Measurements from ENCODE around the gene BPGM. TPM values are rescaled to one million over a fixed set of nuclear protein-coding genes. Genes with fewer than 3 reads are reported as not detected.

The BPGM gene
- total RNA-seq, 1 donor from 2014 or later: 14.8 TPM

DNA sequence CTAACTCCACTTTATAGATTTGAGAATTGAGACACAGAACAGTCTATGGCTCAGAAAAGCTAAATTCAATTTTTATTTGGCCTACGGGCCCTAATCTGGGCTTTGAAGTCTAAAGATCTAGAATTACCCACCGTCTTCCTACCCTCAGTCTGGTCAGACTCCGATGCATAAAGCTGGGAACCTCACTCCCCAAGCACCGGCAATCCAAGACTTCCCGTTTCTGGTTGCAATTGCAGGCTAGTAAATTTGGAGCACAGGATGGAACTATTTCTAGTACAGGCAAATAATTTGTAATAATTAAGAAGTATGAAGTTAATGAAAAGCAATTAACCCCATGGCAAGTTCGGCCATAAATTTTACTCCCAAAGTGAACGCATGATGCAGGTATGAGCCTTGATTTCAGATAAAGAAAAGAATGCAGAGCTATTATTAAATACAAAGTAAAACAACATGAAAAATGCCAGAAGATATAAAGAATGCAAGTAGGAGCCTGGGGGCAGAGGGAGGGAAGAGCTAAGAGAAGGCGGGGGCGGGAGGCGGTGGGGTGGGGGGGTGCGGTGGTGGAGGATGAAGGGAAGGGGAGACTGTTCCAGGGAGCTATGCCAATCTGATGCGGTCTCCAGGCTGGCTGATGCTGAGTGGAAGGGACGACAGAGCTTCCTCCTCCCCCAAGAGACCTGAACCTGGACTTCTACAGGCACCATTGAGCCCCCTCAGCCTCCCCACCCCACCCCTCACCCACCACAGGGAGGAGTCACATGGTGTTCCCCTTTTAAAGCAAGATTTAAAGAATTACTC, 45.1 kb downstream of the BPGM start:
- intact Hi-C loops (cut with DNase I): no loop called here
- Histone ChIP-seq H3K27ac (peak overlapping the region; percentile 51), H3K4me3 (no peak overlapping the region), H3K9me3 (no peaks in the 10 kb centered on the region), H3K36me3 (no peaks in the 10 kb centered on the region), H3K27me3 (no peaks in the 10 kb centered on the region), H3K4me1 (peaks cover 17% of the 10 kb centered on the region)
- TF ChIP-seq, protein P1, sequence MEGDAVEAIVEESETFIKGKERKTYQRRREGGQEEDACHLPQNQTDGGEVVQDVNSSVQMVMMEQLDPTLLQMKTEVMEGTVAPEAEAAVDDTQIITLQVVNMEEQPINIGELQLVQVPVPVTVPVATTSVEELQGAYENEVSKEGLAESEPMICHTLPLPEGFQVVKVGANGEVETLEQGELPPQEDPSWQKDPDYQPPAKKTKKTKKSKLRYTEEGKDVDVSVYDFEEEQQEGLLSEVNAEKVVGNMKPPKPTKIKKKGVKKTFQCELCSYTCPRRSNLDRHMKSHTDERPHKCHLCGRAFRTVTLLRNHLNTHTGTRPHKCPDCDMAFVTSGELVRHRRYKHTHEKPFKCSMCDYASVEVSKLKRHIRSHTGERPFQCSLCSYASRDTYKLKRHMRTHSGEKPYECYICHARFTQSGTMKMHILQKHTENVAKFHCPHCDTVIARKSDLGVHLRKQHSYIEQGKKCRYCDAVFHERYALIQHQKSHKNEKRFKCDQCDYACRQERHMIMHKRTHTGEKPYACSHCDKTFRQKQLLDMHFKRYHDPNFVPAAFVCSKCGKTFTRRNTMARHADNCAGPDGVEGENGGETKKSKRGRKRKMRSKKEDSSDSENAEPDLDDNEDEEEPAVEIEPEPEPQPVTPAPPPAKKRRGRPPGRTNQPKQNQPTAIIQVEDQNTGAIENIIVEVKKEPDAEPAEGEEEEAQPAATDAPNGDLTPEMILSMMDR (IDR thresholded peaks at IDR 0.05): no peak
- DNase-seq (no peak), ATAC-seq (peak; percentile 14)

DNA sequence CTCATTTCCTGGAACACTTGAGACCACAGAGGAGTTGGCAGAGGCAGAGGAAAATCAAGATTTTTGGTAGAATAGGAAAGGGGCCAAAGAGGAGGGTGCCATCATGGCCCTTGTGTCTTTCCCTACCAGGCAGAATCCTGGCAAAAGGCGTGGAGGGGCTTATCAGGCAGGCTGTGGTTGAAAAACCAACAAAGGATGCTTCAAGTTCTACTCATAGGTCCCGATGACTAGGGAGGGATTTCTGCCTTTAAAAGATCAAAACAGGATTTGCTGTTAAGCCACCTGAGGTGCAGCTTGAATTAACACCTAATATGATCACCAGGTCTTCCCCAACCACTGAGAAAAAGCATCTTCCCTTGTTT, 45.7 kb downstream of the BPGM start:
- Histone ChIP-seq H3K36me3 (no peaks in the 10 kb centered on the region), H3K27me3 (no peaks in the 10 kb centered on the region), H3K4me1 (peaks cover 17% of the 10 kb centered on the region), H3K4me3 (no peak overlapping the region), H3K9me3 (no peaks in the 10 kb centered on the region), H3K27ac (no peak overlapping the region)
- intact Hi-C loops (cut with DNase I): no loop called here
- ATAC-seq: no peak
- no peak for DNase-seq
- TF ChIP-seq, protein P1 (IDR thresholded peaks at IDR 0.05): no peak

DNA sequence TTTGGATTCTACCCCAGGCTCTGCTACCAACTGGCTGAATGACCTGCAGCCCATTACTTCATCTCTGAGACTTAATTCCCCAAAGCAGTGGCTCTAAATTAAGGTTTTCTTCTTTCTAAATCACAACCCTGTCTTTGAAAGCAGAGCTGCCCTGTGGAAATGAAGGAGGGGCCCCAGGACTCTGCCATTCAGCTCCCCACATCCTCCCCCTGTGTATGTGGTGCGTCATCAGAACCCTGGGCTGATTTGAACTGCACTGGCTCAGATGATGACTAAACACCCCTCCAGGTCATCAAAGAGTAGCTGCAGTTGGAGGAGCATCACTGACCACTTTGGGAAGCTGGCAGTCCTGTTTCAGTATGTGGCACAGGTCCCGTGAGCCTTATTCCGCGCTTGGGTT, 46.6 kb downstream of the BPGM start:
- peaks cover 17% of the 10 kb centered on the region for H3K4me1 ChIP-seq
- DNase-seq (no peak), ATAC-seq (no peak)
- intact Hi-C loops (cut with DNase I): no loop called here
- H3K4me3 ChIP-seq: no peak overlapping the region
- TF ChIP-seq, protein P1 (IDR thresholded peaks at IDR 0.05): no peak
- no peak overlapping the region for H3K27ac ChIP-seq
- no peaks in the 10 kb centered on the region for H3K27me3 ChIP-seq
- no peaks in the 10 kb centered on the region for H3K36me3 ChIP-seq
- no peaks in the 10 kb centered on the region for H3K9me3 ChIP-seq

DNA sequence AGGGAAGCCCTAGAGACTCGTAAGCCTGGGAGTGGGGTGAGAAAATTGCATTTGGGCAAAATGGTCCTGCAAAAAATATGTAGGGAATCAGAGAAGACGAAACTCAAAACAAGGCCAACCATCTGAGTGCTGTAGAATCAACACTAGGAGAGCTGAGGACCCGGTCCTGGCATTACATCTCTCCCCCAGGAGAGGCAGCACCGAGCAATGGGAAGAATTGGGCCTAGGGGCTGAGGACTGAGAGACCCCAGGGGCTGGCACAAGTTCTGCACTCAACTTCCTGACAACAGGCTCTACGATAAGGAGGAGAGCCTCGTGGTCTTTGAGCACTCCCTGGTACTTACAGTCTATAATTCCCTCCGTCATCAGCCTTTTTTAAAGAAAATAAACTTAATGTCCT, 47.6 kb downstream of the BPGM start:
- H3K9me3 ChIP-seq: no peaks in the 10 kb centered on the region
- no peaks in the 10 kb centered on the region for H3K27me3 ChIP-seq
- intact Hi-C loops (cut with DNase I): no loop called here
- DNase-seq (no peak), ATAC-seq (no peak)
- peaks cover 17% of the 10 kb centered on the region for H3K4me1 ChIP-seq
- TF ChIP-seq, protein P1 (IDR thresholded peaks at IDR 0.05): peak; percentile 24
- H3K27ac ChIP-seq: no peak overlapping the region
- H3K4me3 ChIP-seq: no peak overlapping the region
- no peaks in the 10 kb centered on the region for H3K36me3 ChIP-seq

DNA sequence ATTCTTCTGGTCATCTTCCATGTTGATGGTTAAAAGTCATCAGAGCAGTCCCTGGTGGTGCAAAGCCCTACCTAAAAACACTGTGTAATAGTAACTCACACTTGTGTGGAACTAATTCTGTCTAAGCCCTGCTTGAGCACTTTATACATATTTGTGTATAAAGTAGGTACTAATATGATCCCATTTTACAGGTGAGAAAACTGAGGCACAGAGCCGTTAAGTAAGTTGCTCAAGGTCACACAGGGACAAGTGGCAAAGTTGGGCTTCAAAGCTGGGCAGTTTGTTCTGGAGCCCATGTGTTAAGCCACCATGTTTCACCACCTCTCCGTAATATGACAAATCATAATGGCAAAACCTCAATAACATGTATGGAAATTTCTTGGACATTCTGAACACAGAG, 48.1 kb downstream of the BPGM start:
- H3K27me3 ChIP-seq: no peaks in the 10 kb centered on the region
- no peak for ATAC-seq
- TF ChIP-seq, protein P1 (IDR thresholded peaks at IDR 0.05): no peak
- no peaks in the 10 kb centered on the region for H3K9me3 ChIP-seq
- H3K27ac ChIP-seq: no peak overlapping the region
- H3K36me3 ChIP-seq: no peaks in the 10 kb centered on the region
- intact Hi-C loops (cut with DNase I): no loop called here
- peaks cover 17% of the 10 kb centered on the region for H3K4me1 ChIP-seq
- DNase-seq: no peak
- H3K4me3 ChIP-seq: no peak overlapping the region

Measured in upper lobe of right lung (tissue), 1 donor.